ENCODE data around the gene MALT1.

DNA sequence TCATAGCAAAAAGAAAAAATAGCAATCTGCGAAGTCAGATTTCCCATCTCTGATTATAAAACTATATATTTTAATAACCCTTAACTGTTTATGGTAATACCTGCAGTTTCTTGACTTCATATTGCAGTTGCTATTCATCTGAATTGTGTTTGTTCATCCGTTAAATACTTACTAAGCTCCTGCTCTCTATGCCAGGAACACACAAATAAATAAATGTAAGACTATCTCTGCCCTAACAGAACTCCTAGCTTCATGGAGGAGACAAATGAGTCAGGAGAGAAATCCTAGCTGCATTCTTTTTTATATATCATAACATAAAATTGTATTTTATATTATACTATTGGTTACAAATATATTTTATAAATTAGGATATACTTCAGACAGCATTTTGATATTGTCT, 61.2 kb downstream of the MALT1 start:
- TF ChIP-seq, protein P1, sequence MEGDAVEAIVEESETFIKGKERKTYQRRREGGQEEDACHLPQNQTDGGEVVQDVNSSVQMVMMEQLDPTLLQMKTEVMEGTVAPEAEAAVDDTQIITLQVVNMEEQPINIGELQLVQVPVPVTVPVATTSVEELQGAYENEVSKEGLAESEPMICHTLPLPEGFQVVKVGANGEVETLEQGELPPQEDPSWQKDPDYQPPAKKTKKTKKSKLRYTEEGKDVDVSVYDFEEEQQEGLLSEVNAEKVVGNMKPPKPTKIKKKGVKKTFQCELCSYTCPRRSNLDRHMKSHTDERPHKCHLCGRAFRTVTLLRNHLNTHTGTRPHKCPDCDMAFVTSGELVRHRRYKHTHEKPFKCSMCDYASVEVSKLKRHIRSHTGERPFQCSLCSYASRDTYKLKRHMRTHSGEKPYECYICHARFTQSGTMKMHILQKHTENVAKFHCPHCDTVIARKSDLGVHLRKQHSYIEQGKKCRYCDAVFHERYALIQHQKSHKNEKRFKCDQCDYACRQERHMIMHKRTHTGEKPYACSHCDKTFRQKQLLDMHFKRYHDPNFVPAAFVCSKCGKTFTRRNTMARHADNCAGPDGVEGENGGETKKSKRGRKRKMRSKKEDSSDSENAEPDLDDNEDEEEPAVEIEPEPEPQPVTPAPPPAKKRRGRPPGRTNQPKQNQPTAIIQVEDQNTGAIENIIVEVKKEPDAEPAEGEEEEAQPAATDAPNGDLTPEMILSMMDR (IDR thresholded peaks at IDR 0.05; ENCODE audit: poor library complexity, severe bottlenecking): no peak
- no peak for TF ChIP-seq EP300 (conservative IDR thresholded peaks at IDR 0.05; ENCODE audit: poor library complexity, severe bottlenecking)
- TF ChIP-seq POLR2AphosphoS5 (IDR thresholded peaks at IDR 0.05): no peak
- no peak for TF ChIP-seq TAF1 (IDR thresholded peaks at IDR 0.05; ENCODE audit: low read depth)
- no peak for TF ChIP-seq REST (IDR thresholded peaks at IDR 0.05; ENCODE audit: borderline replicate concordance)
- no peak for TF ChIP-seq MXI1 (conservative IDR thresholded peaks at IDR 0.05; ENCODE audit: poor library complexity, severe bottlenecking)
- TF ChIP-seq EZH2 (IDR thresholded peaks at IDR 0.05; ENCODE audit: borderline replicate concordance, insufficient read depth, low read length, poor library complexity, severe bottlenecking): no peak
- no peak for TF ChIP-seq SMC3 (conservative IDR thresholded peaks at IDR 0.05; ENCODE audit: poor library complexity)
- TF ChIP-seq RAD21 (conservative IDR thresholded peaks at IDR 0.05): no peak
